Stimulated activated CD8-positive, alpha-beta memory T cell treated with anti-CD3 and anti-CD28 coated beads, Interleukin-4, amount 100 ng/mL, for 4 hours (primary cell): ENCODE measurements around the gene LMF2.
A peak's percentile ranks its signal among the peaks of the same experiment; 100 is the strongest.
"Not testable (repeated sequence)": the region's sequence is repeated elsewhere in the genome, so short reads cannot be mapped to it uniquely, and the experiment has no call there.

Source experiments
- DNase-seq, 2 donors: peaks; one replicate each; pipeline ENCODE4 v3.0.0-alpha.2; 2020; ENCODE audit warnings: low read depth in 2 of 2, low spot score in 1 of 2

Gene LMF2

DNA sequence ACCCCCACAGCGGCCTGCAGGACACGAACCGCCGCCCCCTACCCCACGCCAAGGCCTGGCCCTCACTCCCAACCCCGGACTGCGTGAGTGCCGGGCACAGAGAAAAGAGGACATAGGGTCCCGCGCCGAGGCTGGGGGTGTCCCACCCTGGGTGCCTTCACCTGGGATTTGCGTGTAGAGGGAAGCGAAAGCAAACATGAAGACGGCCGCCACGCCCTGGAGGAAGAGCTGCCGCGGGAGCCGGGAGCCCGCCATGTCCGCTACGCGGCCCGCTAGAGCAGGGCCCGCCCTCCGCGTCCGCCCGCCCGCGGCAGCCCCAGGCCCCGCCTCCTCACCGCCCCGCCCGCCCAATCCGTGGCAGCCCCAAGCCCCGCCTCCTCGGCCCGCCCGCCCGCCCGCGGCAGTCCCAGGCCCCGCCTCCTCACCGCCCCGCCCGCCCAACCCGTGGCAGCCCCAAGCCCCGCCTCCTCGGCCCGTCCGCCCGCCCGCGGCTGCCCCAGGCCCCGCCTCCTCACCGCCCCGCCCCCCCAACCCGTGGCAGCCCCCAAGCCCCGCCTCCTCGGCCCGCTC is at the start of gene LMF2:
TSS of gene LMF2 (minus strand) at position 282 of the 570 bp plus-strand sequence. CDS start at position 255, 27 bp downstream.
- DNase-seq = peak; percentile 79 to 87

- no peak for DNase-seq
Observed at GRCh38 chr22:50556703-50557102, 49.2 kb upstream of the LMF2 start.

- DNase-seq = no peak
Observed at GRCh38 chr22:50553310-50553709, 45.8 kb upstream of the LMF2 start.

DNA sequence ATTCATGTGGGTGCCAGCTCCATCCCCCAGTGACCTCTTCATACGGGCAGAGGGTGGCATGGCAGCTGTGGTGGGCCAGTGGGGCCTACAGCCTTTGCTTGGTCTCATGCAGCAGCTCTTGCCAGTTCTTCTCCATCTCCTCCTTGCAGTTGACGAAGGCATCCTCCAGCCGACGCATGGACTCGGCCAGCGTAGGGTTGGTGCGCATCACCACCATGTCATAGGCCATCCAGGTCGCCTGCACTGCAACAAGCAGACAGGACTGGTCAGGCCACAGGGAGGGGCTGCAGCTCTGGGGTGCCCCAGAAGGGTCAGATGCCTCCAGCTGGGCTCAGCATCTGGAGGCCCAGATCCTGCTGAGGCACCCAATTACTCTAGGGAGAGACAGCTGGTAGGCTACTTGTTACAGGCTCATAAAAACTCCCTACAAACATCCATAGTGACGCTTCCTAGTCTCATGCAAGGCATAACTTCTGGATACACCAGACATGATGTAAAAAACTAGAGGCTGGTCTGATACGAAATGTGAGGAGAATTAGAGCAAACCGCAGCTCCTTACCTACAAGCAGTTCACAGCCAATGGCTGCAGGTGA is 43.8 kb upstream of the LMF2 start:
- no peak for DNase-seq

GRCh38 chr22:50550395-50550794 is 42.9 kb upstream of the LMF2 start:
- no peak for DNase-seq

DNA sequence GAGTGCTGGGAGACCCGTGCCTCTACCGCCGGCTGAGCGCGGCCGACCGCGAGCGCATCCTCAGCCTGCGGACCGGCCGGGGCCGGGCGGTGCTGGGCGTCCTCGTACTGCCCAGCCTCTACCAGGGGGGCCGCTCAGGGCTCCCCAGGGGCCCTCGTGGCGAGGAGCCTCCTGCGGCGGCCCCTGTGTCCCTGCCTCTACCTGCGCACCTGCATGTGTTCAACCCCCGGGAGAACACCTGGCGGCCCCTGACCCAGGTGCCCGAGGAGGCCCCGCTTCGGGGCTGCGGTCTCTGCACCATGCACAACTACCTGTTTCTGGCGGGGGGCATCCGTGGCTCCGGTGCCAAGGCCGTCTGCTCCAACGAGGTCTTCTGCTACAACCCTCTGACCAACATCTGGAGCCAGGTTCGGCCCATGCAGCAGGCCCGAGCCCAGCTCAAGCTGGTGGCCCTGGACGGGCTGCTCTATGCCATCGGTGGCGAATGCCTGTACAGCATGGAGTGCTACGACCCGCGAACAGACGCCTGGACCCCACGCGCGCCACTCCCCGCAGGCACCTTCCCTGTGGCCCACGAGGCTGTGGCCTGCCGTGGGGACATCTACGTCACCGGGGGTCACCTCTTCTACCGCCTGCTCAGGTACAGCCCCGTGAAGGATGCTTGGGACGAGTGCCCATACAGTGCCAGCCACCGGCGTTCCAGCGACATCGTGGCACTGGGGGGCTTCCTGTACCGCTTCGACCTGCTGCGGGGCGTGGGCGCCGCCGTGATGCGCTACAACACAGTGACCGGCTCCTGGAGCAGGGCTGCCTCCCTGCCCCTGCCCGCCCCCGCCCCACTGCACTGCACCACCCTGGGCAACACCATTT is 41.7 kb upstream of the LMF2 start:
- DNase-seq = no peak

GRCh38 chr22:50548040-50548920 is 40.8 kb upstream of the LMF2 start:
- no peak for DNase-seq

GRCh38 chr22:50547263-50547985 is 39.9 kb upstream of the LMF2 start:
- DNase-seq = no peak

- DNase-seq = no peak
Observed at GRCh38 chr22:50546326-50547262, 39.1 kb upstream of the LMF2 start.

DNA sequence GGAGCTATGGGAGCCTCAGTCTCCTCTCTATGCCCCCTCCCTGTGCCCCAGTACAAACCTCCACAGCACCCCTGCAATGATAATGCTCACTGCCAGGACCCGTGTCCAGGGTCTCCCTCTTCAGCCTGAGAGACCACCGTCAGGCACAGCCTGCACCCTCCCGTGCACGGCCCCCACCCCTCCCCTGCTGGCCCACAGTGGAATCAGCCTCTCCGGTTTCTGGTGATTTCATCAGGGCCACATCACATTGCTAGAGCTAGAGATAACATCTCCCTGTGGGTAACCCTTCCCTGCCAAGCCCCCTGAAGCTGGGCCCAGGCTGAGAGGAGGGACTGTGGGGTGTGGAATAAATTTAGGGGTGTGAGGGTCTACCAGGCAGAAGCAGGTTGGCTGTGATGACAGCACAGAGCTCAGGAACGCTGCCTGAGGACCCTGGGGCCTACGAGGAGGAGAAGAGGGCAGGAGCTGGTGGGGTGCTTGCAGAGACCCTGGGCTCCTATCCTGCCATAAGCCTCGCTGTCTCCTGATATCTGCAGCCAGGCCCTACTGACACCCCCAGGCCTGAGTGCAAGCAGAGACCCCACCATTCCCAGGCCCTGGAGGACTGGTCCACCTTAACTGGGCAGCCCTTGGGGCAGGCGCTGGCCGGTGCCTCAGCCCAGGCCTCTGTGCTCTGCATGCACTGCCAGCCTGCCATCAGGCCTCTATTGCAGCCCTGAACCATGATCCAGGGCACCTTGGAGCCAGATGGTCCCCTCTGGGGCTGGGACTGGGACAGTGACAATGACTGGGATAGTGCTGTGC is 38.2 kb upstream of the LMF2 start, which contains the start of gene KLHDC7B:
TSS of gene KLHDC7B (plus strand) at position 378 of the 804 bp plus-strand sequence. CDS start at position 723, 345 bp downstream.
- DNase-seq = no peak

DNA sequence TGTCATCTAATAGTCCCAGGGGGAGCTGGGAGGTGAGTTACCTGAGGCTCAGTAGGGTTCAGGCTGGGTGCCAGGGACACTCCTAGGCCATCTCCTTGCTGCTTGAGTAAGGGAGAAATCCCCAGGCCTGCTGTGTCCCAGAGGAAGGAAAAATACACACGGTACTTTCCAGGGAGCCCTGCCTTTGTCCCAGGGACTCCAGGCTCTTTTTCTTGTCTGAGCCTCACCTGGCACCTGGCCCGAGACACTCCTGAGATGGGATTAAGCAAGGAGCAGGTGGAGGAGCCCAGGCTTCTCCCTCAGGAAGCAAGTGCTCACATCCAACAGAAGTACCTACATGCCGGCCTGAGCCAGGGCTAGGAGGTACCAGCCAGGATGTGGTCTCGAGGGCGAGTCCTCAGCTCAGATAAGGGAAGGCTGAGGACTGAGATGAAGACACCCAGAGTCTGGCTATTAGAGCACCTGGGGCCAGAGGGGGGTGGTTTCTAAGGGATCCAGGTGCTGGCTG is 37.3 kb upstream of the LMF2 start:
- no peak for DNase-seq

DNA sequence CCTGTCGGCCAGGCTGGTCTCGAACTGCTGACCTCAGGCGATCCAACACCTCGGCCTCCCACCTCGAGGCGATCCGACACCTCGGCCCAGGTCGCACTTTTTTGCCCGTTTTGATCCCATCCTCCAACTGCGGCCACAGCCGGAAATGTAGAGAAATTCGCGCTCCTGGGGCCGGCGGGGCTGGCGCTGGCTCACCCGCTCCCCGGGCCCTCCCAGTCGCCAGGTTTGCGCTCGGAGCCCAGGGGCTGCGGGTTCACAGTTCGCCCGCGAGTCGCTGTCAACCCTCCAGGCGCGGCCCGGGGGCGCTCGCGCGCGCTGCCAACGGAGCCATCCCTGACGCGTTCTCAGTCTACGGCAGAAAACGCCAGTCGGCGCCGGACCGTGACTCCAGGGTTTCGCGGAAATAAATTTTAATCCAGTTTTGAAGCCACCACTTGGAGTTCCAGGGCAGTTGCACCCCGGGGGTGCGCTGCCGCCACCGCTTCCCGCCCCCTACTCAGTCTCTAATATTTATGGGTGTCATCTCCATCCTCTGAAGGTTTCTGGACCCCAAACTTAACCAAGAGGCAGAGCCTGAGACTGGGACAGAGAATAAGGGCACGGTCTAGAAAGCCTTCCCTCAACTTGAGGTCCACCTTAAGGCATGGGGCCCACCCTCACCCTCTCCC is 36.7 kb upstream of the LMF2 start:
- DNase-seq = peak in 1 of 2 donors; percentile 72

GRCh38 chr22:50542416-50542927 is 35.0 kb upstream of the LMF2 start:
- DNase-seq = no peak

- DNase-seq = not testable (repeated sequence)
Observed at GRCh38 chr22:50541667-50542026, 34.1 kb upstream of the LMF2 start.

DNA sequence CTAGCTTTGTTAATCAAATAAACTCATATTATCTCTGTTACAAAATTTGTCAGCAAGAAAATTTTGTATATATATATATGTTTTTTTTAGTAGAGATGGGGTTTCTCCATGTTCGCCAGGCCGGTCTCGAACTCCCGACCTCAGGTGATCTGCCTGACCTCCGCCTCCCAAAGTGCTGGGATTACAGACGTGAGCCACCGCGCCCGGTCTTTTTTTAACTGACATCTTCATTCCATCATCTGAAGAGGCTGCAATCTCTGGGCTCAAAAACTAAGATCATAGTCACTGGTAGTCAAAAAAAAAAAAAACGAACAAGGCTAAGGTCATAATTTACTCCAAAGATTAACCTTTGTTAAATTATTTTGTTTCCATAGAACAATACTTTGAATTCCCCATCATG is 32.9 kb upstream of the LMF2 start:
- no peak for DNase-seq

DNA sequence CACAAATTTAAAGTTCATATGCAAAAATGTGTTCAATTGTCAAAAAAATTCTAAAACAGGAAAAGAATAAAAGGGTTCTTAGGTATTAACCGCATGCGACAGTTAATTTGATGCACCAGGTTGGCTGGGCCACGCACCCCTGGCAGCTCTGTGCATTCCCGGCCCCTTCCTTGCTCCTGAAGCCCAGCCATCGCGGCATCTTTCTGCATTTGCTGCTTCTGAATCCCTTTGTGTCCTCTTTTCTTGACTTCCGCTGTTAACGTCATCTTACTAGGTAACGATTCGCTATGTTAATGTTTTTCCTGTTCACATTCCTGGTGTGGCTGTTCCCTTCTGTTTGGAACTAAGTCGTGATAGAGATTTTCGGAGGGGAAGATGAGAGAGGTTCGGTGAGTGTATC is 30.3 kb upstream of the LMF2 start:
- no peak for DNase-seq

GRCh38 chr22:50536226-50536625 is 28.7 kb upstream of the LMF2 start:
- no peak for DNase-seq

DNA sequence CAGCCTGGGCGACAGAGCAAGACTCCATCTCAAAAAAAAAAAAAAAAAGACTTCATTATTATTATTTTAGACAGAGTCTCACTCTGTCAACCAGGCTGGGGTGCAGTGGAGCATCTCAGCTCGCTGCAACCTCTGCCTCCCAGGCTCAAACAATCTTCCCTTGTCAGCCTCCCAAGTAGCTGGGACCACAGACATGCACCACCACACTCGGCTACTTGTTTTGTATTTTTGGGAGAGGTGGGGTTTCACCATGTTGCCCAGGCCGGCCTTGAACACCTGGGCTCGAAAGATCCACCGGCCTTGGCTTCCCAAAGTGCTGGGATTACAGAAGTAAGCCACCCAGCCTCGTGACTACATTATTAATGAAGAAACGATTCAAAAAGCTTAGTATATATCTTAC is 27.6 kb upstream of the LMF2 start:
- no peak for DNase-seq
